ENCODE data around the gene SDC4. TPM values are rescaled to one million over a fixed set of nuclear protein-coding genes. Genes with fewer than 3 reads are reported as not detected.

Gene SDC4
- total and polyA plus RNA-seq, 9 of the 15 experiments (the other 6 are each of a cell fraction or from before 2014, with no cell fraction given), result 2.1 to 10.7 (median 6.3) TPM

DNA sequence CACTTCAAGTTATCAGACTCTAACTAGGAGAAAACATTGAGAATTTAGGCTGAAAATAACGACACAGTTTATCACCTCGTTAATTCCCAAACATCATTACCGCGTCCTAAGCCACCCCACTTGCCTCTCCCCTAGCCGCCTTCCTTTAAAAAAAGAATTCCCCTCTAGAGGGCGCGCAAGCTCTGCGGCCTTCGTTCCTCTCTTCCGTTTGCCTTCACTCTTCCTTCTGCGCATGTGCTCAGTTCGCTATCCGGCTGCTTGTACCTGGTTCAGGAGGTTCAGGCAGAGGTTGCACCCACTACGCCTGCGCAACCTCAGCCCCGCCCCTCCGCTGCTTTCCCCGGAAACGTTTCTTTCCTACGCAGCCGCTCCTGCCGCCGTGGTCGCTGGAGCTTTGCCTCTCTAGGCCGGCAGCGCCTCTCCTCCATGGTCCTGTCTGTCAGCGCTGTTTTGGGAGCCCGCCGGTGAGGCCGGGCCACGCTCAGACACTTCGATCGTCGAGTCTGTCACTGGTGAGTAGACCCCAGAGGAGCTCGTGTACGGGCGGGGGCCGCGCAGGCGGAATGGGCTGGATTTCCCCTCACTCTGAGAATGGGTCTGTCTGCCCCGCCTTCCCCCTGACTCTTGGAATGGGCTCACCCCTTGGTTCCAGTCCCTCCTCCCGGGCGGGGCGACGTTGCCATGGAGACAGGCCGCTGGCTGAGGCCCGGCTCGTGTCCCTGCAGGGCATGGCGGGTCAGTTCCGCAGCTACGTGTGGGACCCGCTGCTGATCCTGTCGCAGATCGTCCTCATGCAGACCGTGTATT lies 14.8 kb upstream of the SDC4 start, which contains the start of gene SYS1 (continued):
- TF ChIP-seq, protein P1, sequence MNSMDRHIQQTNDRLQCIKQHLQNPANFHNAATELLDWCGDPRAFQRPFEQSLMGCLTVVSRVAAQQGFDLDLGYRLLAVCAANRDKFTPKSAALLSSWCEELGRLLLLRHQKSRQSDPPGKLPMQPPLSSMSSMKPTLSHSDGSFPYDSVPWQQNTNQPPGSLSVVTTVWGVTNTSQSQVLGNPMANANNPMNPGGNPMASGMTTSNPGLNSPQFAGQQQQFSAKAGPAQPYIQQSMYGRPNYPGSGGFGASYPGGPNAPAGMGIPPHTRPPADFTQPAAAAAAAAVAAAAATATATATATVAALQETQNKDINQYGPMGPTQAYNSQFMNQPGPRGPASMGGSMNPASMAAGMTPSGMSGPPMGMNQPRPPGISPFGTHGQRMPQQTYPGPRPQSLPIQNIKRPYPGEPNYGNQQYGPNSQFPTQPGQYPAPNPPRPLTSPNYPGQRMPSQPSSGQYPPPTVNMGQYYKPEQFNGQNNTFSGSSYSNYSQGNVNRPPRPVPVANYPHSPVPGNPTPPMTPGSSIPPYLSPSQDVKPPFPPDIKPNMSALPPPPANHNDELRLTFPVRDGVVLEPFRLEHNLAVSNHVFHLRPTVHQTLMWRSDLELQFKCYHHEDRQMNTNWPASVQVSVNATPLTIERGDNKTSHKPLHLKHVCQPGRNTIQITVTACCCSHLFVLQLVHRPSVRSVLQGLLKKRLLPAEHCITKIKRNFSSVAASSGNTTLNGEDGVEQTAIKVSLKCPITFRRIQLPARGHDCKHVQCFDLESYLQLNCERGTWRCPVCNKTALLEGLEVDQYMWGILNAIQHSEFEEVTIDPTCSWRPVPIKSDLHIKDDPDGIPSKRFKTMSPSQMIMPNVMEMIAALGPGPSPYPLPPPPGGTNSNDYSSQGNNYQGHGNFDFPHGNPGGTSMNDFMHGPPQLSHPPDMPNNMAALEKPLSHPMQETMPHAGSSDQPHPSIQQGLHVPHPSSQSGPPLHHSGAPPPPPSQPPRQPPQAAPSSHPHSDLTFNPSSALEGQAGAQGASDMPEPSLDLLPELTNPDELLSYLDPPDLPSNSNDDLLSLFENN (IDR thresholded peaks at IDR 0.05; ENCODE audit: low read depth in 2 of 2, low read length in 2 of 2), result peak; percentile 1 to 26; a peak in 1 of 4 replicates
- TF ChIP-seq ZNF354B (CRISPR knock-in tag; IDR thresholded peaks at IDR 0.05) (no peak), ZBTB1 (CRISPR knock-in tag; IDR thresholded peaks at IDR 0.05; ENCODE audit: borderline replicate concordance, low read depth) (no peak), GTF2E2 (tag; IDR thresholded peaks at IDR 0.05) (no peak; the same call in 1 of the 2 replicates), FOXM1 (IDR thresholded peaks at IDR 0.05; ENCODE audit: low read depth) (no peak), FOXM1 (CRISPR knock-in tag; IDR thresholded peaks at IDR 0.05; ENCODE audit: low read depth) (no peak), PYGO2 (tag; IDR thresholded peaks at IDR 0.05) (no peak), HCFC1 (IDR thresholded peaks at IDR 0.05; ENCODE audit: low read depth, low read length) (peak; percentile 81), HDAC1 (IDR thresholded peaks at IDR 0.05) (peak in 1 of 2 experiments; percentile 98; a peak in 2 of 4 replicates), ARNT (IDR thresholded peaks at IDR 0.05) (0 out of 4 replicates have a peak, but pooled peaks of 1 of the 2 experiments have one; percentile 70)
- TF ChIP-seq, protein P2, sequence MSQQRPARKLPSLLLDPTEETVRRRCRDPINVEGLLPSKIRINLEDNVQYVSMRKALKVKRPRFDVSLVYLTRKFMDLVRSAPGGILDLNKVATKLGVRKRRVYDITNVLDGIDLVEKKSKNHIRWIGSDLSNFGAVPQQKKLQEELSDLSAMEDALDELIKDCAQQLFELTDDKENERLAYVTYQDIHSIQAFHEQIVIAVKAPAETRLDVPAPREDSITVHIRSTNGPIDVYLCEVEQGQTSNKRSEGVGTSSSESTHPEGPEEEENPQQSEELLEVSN (IDR thresholded peaks at IDR 0.05; ENCODE audit: borderline replicate concordance in 1 of 2, extremely low read depth in 1 of 2, insufficient read depth in 1 of 2, insufficient read length in 1 of 2, low read depth in 1 of 2, low read length in 1 of 2, poor library complexity in 1 of 2, severe bottlenecking in 1 of 2), result peak in 1 of 2 experiments; percentile 32
- TF ChIP-seq, protein P3, sequence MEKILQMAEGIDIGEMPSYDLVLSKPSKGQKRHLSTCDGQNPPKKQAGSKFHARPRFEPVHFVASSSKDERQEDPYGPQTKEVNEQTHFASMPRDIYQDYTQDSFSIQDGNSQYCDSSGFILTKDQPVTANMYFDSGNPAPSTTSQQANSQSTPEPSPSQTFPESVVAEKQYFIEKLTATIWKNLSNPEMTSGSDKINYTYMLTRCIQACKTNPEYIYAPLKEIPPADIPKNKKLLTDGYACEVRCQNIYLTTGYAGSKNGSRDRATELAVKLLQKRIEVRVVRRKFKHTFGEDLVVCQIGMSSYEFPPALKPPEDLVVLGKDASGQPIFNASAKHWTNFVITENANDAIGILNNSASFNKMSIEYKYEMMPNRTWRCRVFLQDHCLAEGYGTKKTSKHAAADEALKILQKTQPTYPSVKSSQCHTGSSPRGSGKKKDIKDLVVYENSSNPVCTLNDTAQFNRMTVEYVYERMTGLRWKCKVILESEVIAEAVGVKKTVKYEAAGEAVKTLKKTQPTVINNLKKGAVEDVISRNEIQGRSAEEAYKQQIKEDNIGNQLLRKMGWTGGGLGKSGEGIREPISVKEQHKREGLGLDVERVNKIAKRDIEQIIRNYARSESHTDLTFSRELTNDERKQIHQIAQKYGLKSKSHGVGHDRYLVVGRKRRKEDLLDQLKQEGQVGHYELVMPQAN (IDR thresholded peaks at IDR 0.05; ENCODE audit: borderline replicate concordance), result peak; percentile 98
- TF ChIP-seq, protein P4, sequence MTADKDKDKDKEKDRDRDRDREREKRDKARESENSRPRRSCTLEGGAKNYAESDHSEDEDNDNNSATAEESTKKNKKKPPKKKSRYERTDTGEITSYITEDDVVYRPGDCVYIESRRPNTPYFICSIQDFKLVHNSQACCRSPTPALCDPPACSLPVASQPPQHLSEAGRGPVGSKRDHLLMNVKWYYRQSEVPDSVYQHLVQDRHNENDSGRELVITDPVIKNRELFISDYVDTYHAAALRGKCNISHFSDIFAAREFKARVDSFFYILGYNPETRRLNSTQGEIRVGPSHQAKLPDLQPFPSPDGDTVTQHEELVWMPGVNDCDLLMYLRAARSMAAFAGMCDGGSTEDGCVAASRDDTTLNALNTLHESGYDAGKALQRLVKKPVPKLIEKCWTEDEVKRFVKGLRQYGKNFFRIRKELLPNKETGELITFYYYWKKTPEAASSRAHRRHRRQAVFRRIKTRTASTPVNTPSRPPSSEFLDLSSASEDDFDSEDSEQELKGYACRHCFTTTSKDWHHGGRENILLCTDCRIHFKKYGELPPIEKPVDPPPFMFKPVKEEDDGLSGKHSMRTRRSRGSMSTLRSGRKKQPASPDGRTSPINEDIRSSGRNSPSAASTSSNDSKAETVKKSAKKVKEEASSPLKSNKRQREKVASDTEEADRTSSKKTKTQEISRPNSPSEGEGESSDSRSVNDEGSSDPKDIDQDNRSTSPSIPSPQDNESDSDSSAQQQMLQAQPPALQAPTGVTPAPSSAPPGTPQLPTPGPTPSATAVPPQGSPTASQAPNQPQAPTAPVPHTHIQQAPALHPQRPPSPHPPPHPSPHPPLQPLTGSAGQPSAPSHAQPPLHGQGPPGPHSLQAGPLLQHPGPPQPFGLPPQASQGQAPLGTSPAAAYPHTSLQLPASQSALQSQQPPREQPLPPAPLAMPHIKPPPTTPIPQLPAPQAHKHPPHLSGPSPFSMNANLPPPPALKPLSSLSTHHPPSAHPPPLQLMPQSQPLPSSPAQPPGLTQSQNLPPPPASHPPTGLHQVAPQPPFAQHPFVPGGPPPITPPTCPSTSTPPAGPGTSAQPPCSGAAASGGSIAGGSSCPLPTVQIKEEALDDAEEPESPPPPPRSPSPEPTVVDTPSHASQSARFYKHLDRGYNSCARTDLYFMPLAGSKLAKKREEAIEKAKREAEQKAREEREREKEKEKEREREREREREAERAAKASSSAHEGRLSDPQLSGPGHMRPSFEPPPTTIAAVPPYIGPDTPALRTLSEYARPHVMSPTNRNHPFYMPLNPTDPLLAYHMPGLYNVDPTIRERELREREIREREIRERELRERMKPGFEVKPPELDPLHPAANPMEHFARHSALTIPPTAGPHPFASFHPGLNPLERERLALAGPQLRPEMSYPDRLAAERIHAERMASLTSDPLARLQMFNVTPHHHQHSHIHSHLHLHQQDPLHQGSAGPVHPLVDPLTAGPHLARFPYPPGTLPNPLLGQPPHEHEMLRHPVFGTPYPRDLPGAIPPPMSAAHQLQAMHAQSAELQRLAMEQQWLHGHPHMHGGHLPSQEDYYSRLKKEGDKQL (CRISPR knock-in tag; IDR thresholded peaks at IDR 0.05; ENCODE audit: borderline replicate concordance), result no peak

Measured in K562 (cell line).